ENCODE measurements around the gene KIRREL3.

The KIRREL3 gene

GRCh38 chr11:126861796-126862459 is 138.6 kb downstream of the KIRREL3 start:
- in situ Hi-C loops (cut with MboI; ENCODE audit: low pct_unique_long_range_greater_than_20kb, low sequenced_read_pairs, unreplicated experiment), result no loop called here
- no peak for DNase-seq (ENCODE audit: low spot score)
- no peak for TF ChIP-seq CTCF (IDR thresholded peaks at IDR 0.05; ENCODE audit: extremely low read depth, insufficient read depth, missing control alignments)

- DNase-seq (ENCODE audit: low spot score), result no peak
- no peak for TF ChIP-seq CTCF (IDR thresholded peaks at IDR 0.05; ENCODE audit: extremely low read depth, insufficient read depth, missing control alignments)
- in situ Hi-C loops (cut with MboI; ENCODE audit: low pct_unique_long_range_greater_than_20kb, low sequenced_read_pairs, unreplicated experiment), result no loop called here
Observed at GRCh38 chr11:126857860-126858808, 142.4 kb downstream of the KIRREL3 start.

GRCh38 chr11:126855536-126855935 is 145.0 kb downstream of the KIRREL3 start:
- DNase-seq (ENCODE audit: low spot score), result no peak
- TF ChIP-seq CTCF (IDR thresholded peaks at IDR 0.05; ENCODE audit: extremely low read depth, insufficient read depth, missing control alignments), result no peak
- in situ Hi-C loops (cut with MboI; ENCODE audit: low pct_unique_long_range_greater_than_20kb, low sequenced_read_pairs, unreplicated experiment), result no loop called here

GRCh38 chr11:126853732-126854131 is 146.8 kb downstream of the KIRREL3 start:
- in situ Hi-C loops (cut with MboI; ENCODE audit: low pct_unique_long_range_greater_than_20kb, low sequenced_read_pairs, unreplicated experiment), result no loop called here
- DNase-seq (ENCODE audit: low spot score), result no peak
- no peak for TF ChIP-seq CTCF (IDR thresholded peaks at IDR 0.05; ENCODE audit: extremely low read depth, insufficient read depth, missing control alignments)

GRCh38 chr11:126844789-126845188 is 155.8 kb downstream of the KIRREL3 start:
- in situ Hi-C loops (cut with MboI; ENCODE audit: low pct_unique_long_range_greater_than_20kb, low sequenced_read_pairs, unreplicated experiment), result no loop called here
- DNase-seq (ENCODE audit: low spot score), result no peak
- no peak for TF ChIP-seq CTCF (IDR thresholded peaks at IDR 0.05; ENCODE audit: extremely low read depth, insufficient read depth, missing control alignments)

- in situ Hi-C loops (cut with MboI; ENCODE audit: low pct_unique_long_range_greater_than_20kb, low sequenced_read_pairs, unreplicated experiment), result no loop called here
- TF ChIP-seq CTCF (IDR thresholded peaks at IDR 0.05; ENCODE audit: extremely low read depth, insufficient read depth, missing control alignments), result no peak
- no peak for DNase-seq (ENCODE audit: low spot score)
Observed at GRCh38 chr11:126843096-126843495, 157.5 kb downstream of the KIRREL3 start.

All from GM13977 (cell line).